H1 (cell line): ENCODE data around the gene SPDYE3. TPM values are rescaled to one million over a fixed set of nuclear protein-coding genes. Genes with fewer than 3 reads are reported as not detected.

Source experiments
- CTCF ChIA-PET: fragments of 300-600 bp; sonication (Branson Sonifier 250); formaldehyde crosslinking; loops from one replicate; lab custom pipeline; 2021; ENCODE audit not compliant: partially characterized antibody; lab: Charles Lee
- POLR2A ChIA-PET: fragments of 300-600 bp; sonication (Branson Sonifier 250); formaldehyde crosslinking; loops from one replicate; lab custom pipeline; 2021; ENCODE audit warnings: inconsistent platforms; ENCODE audit not compliant: partially characterized antibody; lab: Charles Lee
- DNase-seq, 2 experiments: peaks; one replicate each; pipeline versions ENCODE4 v3.0.0 to v3.0.0-alpha.2; 2010 to 2022; ENCODE audit warnings: low spot score in 2 of 2, low read depth in 1 of 2, mixed read lengths in 1 of 2
- FAIRE-seq: peaks from 2 replicates; lab custom pipeline; 2011; peaks lifted over from hg19 to GRCh38; lab: Jason Lieb, UNC
- H2AFZ ChIP-seq: 2 replicates; pipeline ENCODE4 v1.8.1; 2012; ENCODE audit warnings: low read length, inconsistent platforms
- H2AK5ac ChIP-seq: 2 replicates; pipeline ENCODE4 v1.6.1; 2013; ENCODE audit warnings: low read depth, low read length
- H2BK120ac ChIP-seq: replicated peaks from 2 replicates; pipeline ENCODE3; 2013; ENCODE audit warnings: low read depth, low read length, inconsistent platforms
- H2BK12ac ChIP-seq: 2 replicates; pipeline ENCODE4 v1.6.1; 2013; ENCODE audit warnings: low read depth, low read length
- H2BK15ac ChIP-seq: 2 replicates; pipeline ENCODE4 v1.6.1; 2013; ENCODE audit warnings: low read length
- H2BK20ac ChIP-seq: 2 replicates; pipeline ENCODE4 v1.6.1; 2013; ENCODE audit warnings: low read length
- H2BK5ac ChIP-seq: 2 replicates; pipeline ENCODE4 v1.6.1; 2013; ENCODE audit warnings: low read depth, low read length
- H3K14ac ChIP-seq: 2 replicates; pipeline ENCODE4 v1.6.1; 2013; ENCODE audit warnings: inconsistent platforms; ENCODE audit not compliant: insufficient read length
- H3K18ac ChIP-seq: 2 replicates; pipeline ENCODE4 v1.6.1; 2013; ENCODE audit warnings: low read length; ENCODE audit errors: extremely low read depth
- H3K23ac ChIP-seq: 2 replicates; pipeline ENCODE4 v1.6.1; 2013; ENCODE audit warnings: inconsistent platforms; ENCODE audit not compliant: insufficient read length
- H3K23me2 ChIP-seq: 2 replicates; pipeline ENCODE4 v1.6.1; 2013; ENCODE audit warnings: low read depth, low read length
- H3K27ac ChIP-seq: 2 replicates; pipeline ENCODE4 v1.6.1; 2011; ENCODE audit warnings: low read depth, low read length, inconsistent platforms
- H3K27me3 ChIP-seq, 4 experiments: replicated peaks in 1 of 4; 1 replicate in 1 of 4; 2 replicates in 3 of 4; pipeline versions ENCODE4 v1.6.1 to v1.8.1; 2011 to 2013; ENCODE audit warnings: low read length in 3 of 4, mild to moderate bottlenecking in 3 of 4, inconsistent platforms in 2 of 4, mixed read lengths in 2 of 4, moderate library complexity in 1 of 4; ENCODE audit not compliant: control insufficient read depth in 3 of 4, insufficient read depth in 3 of 4; ENCODE audit errors: extremely low read depth in 1 of 4
- H3K36me3 ChIP-seq, 4 experiments: 2 replicates each; pipeline versions ENCODE4 v1.6.1 to v1.8.1; 2011 to 2013; ENCODE audit warnings: mild to moderate bottlenecking in 4 of 4, low read length in 3 of 4, moderate library complexity in 2 of 4, control low read depth in 1 of 4, inconsistent platforms in 1 of 4; ENCODE audit not compliant: insufficient read depth in 4 of 4, control insufficient read depth in 2 of 4
- H3K4ac ChIP-seq: replicated peaks from 2 replicates; pipeline ENCODE3; 2013; ENCODE audit warnings: low read length, low read depth, mixed read lengths, inconsistent platforms; ENCODE audit not compliant: insufficient read length
- H3K4me1 ChIP-seq, 4 experiments: replicated peaks in 1 of 4; 1 replicate in 1 of 4; 2 replicates in 3 of 4; pipeline versions ENCODE4 v1.6.1 to v1.8.1; 2011 to 2013; ENCODE audit warnings: low read length in 3 of 4, inconsistent platforms in 2 of 4, mixed read lengths in 1 of 4; ENCODE audit not compliant: insufficient read depth in 4 of 4, control insufficient read depth in 3 of 4
- H3K4me2 ChIP-seq, 2 experiments: 2 replicates each; pipeline versions ENCODE4 v1.6.1 to v1.8.1; 2011 to 2013; ENCODE audit warnings: low read depth in 2 of 2, low read length in 2 of 2, control low read depth in 1 of 2, inconsistent platforms in 1 of 2, mild to moderate bottlenecking in 1 of 2; ENCODE audit not compliant: insufficient read depth in 1 of 2
- H3K4me3 ChIP-seq, 4 experiments: fragments of 200-600, 300-600 bp in 1 of 4; sonication (generic), shearing (Covaris generic), sonication (Bioruptor Twin) in 1 of 4; 2 replicates each; pipeline versions ENCODE4 v1.5.1 to v1.8.1; 2011 to 2016; ENCODE audit warnings: low read length in 4 of 4, low read depth in 3 of 4, control low read depth in 2 of 4, inconsistent platforms in 2 of 4, mild to moderate bottlenecking in 2 of 4, mixed read lengths in 1 of 4, moderate library complexity in 1 of 4; ENCODE audit not compliant: insufficient read depth in 2 of 4; ENCODE audit errors: extremely low read depth in 1 of 4
- H3K56ac ChIP-seq: replicated peaks from 2 replicates; pipeline ENCODE3; 2013; ENCODE audit warnings: low read depth, mild to moderate bottlenecking, mixed read lengths, low read length, inconsistent platforms; ENCODE audit not compliant: insufficient read length
- H3K79me1 ChIP-seq: 2 replicates; pipeline ENCODE4 v1.6.1; 2013; ENCODE audit warnings: low read depth, low read length, control low read depth
- H3K79me2 ChIP-seq, 2 experiments: 2 replicates each; pipeline versions ENCODE4 v1.6.1 to v1.8.1; 2012 to 2013; ENCODE audit warnings: low read length in 2 of 2, mild to moderate bottlenecking in 2 of 2, inconsistent platforms in 1 of 2; ENCODE audit not compliant: insufficient read depth in 2 of 2, control insufficient read depth in 1 of 2
- H3K9ac ChIP-seq, 4 experiments: replicated peaks in 1 of 4; 1 replicate in 1 of 4; 2 replicates in 3 of 4; pipeline versions ENCODE4 v1.6.1 to v1.8.1; 2011 to 2013; ENCODE audit warnings: low read depth in 3 of 4, low read length in 3 of 4, control low read depth in 2 of 4, mild to moderate bottlenecking in 2 of 4, moderate library complexity in 2 of 4, inconsistent platforms in 1 of 4; ENCODE audit errors: extremely low read depth in 1 of 4
- H3K9me3 ChIP-seq, 2 experiments: 2 replicates each; pipeline versions ENCODE4 v1.6.1 to v1.8.1; 2012 to 2013; ENCODE audit warnings: mild to moderate bottlenecking in 2 of 2, moderate library complexity in 2 of 2, control low read depth in 1 of 2, inconsistent platforms in 1 of 2, low read depth in 1 of 2, low read length in 1 of 2, mixed read lengths in 1 of 2; ENCODE audit not compliant: insufficient read depth in 2 of 2
- H4K20me1 ChIP-seq, 2 experiments: replicated peaks in 1 of 2; 2 replicates each; pipeline versions ENCODE3 to v1.8.1; 2011 to 2013; ENCODE audit warnings: inconsistent platforms in 2 of 2, low read length in 2 of 2, mild to moderate bottlenecking in 1 of 2; ENCODE audit not compliant: insufficient read depth in 2 of 2, control insufficient read depth in 1 of 2
- H4K5ac ChIP-seq: 2 replicates; pipeline ENCODE4 v1.6.1; 2013; ENCODE audit warnings: low read length, low read depth, mixed read lengths, inconsistent platforms; ENCODE audit not compliant: insufficient read length
- H4K8ac ChIP-seq: 2 replicates; pipeline ENCODE4 v1.8.0; 2013; ENCODE audit warnings: mild to moderate bottlenecking, moderate library complexity, low read length, inconsistent platforms; ENCODE audit not compliant: insufficient read depth; ENCODE audit errors: extremely low read depth
- H4K91ac ChIP-seq: replicated peaks from 2 replicates; pipeline ENCODE3; 2013; ENCODE audit warnings: low read length, mixed read lengths, inconsistent platforms; ENCODE audit not compliant: insufficient read length
- CEBPB ChIP-seq: IDR thresholded peaks from 2 replicates; pipeline ENCODE4 v1.6.1; 2012; ENCODE audit warnings: low read depth, low read length
- CREB1 ChIP-seq: IDR thresholded peaks from 2 replicates; pipeline ENCODE4 v1.6.1; 2012; ENCODE audit warnings: inconsistent platforms
- HDAC6 ChIP-seq: IDR thresholded peaks from one replicate; pipeline ENCODE4 v1.7.1; 2012; ENCODE audit warnings: low read depth, mild to moderate bottlenecking, inconsistent platforms, low read length, moderate library complexity
- RAD21 ChIP-seq, 2 experiments: IDR thresholded peaks in 1 of 2; conservative IDR thresholded peaks in 1 of 2; 2 replicates each; pipeline ENCODE4 v1.6.1; 2011; ENCODE audit warnings: low read depth in 2 of 2, low read length in 2 of 2, improper control_type of control experiment in 1 of 2, inconsistent platforms in 1 of 2, mild to moderate bottlenecking in 1 of 2, moderate library complexity in 1 of 2
- RNF2 ChIP-seq: fragments of 200-900, 300-1000 bp; sonication (generic); IDR thresholded peaks from 2 replicates; pipeline ENCODE4 v1.7.1; 2016; ENCODE audit warnings: borderline replicate concordance, low read depth, mild to moderate bottlenecking, antibody characterized with exemption, low read length; ENCODE audit not compliant: poor library complexity, severe bottlenecking; ENCODE audit errors: missing control alignments
- SIN3A ChIP-seq, 2 experiments: IDR thresholded peaks in 1 of 2; conservative IDR thresholded peaks in 1 of 2; 2 replicates each; pipeline ENCODE4 v1.6.1; 2011 to 2012; ENCODE audit warnings: low read length in 2 of 2, improper control_type of control experiment in 1 of 2, low read depth in 1 of 2, mild to moderate bottlenecking in 1 of 2
- SP1 ChIP-seq: IDR thresholded peaks from 2 replicates; pipeline ENCODE4 v1.6.1; 2011; ENCODE audit warnings: low read depth, low read length
- TAF1 ChIP-seq: IDR thresholded peaks from 2 replicates; pipeline ENCODE4 v1.6.1; 2011; ENCODE audit warnings: mild to moderate bottlenecking, low read depth, low read length
- WGBS, 2 experiments: shearing (Covaris generic) in 1 of 2; methylation state at CpG; one replicate each; pipeline versions ENCODE4 v1.1.6 to v1.1.7; 2013 to 2015; ENCODE audit warnings: low lambda C conversion rate in 2 of 2, mixed read lengths in 2 of 2, inconsistent platforms in 1 of 2, low coverage in 1 of 2, missing lambda C conversion rate in 1 of 2; ENCODE audit not compliant: insufficient replicate concordance in 2 of 2, insufficient coverage in 1 of 2, insufficient read length in 1 of 2; ENCODE audit errors: extremely low coverage in 1 of 2, missing lambda C conversion rate in 1 of 2; 5-methylcytosine and 5-hydroxymethylcytosine counted together
- polyA plus RNA-seq, 7 experiments: library from polyadenylated mRNA; depleted of rRNA in 3 of 7; stranded (reverse) in 5 of 7; unstranded in 2 of 7; fragments of >200 nt in 5 of 7; fragments of 200-250 nt in 2 of 7; gene quantifications; 1 replicate in 5 of 7; 2 replicates in 1 of 7; 4 replicates in 1 of 7; pipeline versions ENCODE4 v1.2.1 to v1.2.3, GENCODE V29; 2011 to 2013; ENCODE audit warnings: missing spikeins in 2 of 7, mixed read lengths in 2 of 7
- total RNA-seq: library from RNA; stranded (reverse); fragmentation: NEBNext Ultra II Directional; extraction: Animal tissue kit (Norgen Biotek cat#: 25700); gene quantifications from 2 replicates; pipeline ENCODE4 v1.2.1, GENCODE V29; 2021
- TF ChIP-seq, protein P1 (sequence below): IDR thresholded peaks from 2 replicates; pipeline ENCODE4 v1.6.1; 2011; ENCODE audit warnings: low read depth, mild to moderate bottlenecking, low read length; ENCODE audit not compliant: insufficient read depth
- TF ChIP-seq, protein P2 (sequence below): IDR thresholded peaks from 2 replicates; pipeline ENCODE4 v1.6.1; 2012; ENCODE audit warnings: inconsistent platforms

Gene SPDYE3
- total and polyA plus RNA-seq, 2 of the 8 experiments (the other 6 are each of a cell fraction or from before 2014, with no cell fraction given) = not detected

DNA sequence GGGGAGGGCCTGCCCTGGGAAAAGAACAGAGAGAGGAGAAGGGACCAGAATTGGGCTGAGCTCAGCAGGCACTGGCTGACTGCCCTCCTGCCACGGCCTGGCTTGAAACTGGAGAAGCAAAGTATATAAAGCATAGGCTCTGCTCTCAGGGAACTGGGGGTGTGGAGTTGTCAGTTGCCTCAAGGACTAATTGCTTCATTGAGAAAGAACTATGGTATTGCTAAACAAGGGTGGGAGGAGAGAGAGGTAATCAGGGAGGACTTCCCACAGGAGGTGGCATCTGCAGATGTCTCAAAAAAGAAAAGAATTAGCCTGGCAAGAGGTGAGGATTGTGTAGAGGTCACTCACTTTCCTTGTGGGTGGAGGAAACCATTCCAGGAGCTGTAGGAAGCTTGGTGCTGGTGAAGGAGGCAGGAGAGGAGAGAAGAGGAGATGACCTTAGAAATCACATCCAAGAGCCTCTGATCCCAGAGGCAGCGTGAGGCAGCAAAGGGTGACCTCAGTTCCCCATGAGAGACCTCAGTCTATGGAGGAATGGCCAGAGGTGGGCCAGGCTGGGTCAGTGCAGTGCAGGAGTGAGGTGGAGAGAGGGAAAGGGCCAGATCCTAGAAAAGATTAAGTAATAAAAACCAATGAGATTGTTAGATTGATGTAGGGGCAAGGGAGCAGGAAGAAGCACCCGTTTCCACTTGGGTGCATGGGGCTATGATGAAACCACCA, 52.8 kb downstream of the SPDYE3 start:
- H4K8ac ChIP-seq = no peak overlapping the region
- DNase-seq (no peak), FAIRE-seq (no peak)
- H3K56ac ChIP-seq = no peak overlapping the region
- peaks cover 24 to 67% (median 49%) of the 10 kb centered on the region in 4 experiments for H3K36me3 ChIP-seq
- no peaks in the 10 kb centered on the region for H3K23me2 ChIP-seq
- H3K4me2 ChIP-seq = no peak overlapping the region
- no peak overlapping the region for H4K91ac ChIP-seq
- H2BK15ac ChIP-seq = no peak overlapping the region
- no peak overlapping the region for H4K5ac ChIP-seq
- H3K14ac ChIP-seq = no peak overlapping the region
- H3K4me1 ChIP-seq = no peaks in the 10 kb centered on the region
- H3K79me2 ChIP-seq = no peaks in the 10 kb centered on the region
- no peak overlapping the region for H2BK120ac ChIP-seq
- POLR2A ChIA-PET = interaction anchor here (0.6 to 2.3 kb wide), 6 partner anchors 9 to 205 kb away, joined by 3 to 12 read pairs (median 4); partner anchors contain the start of genes MEPCE and ZCWPW1
- no peak overlapping the region for H3K9ac ChIP-seq
- CTCF ChIA-PET = interaction anchor here (1.2 to 2.3 kb wide), 3 partner anchors 9 to 47 kb away, joined by 3 to 14 read pairs (median 5); no protein-coding TSS in a partner anchor
- no peak overlapping the region for H2BK12ac ChIP-seq
- no peak overlapping the region for H3K4ac ChIP-seq
- WGBS, 2 experiments = 98% methylated on average over 3 of the region's 3 CpGs; no CpG with 5 or more reads in 1 of the 2 experiments
- H2BK5ac ChIP-seq = no peak overlapping the region
- no peaks in the 10 kb centered on the region for H3K79me1 ChIP-seq
- H2AK5ac ChIP-seq = no peak overlapping the region
- H2BK20ac ChIP-seq = no peak overlapping the region
- no peak overlapping the region for H3K18ac ChIP-seq
- H3K9me3 ChIP-seq = no peaks in the 10 kb centered on the region
- no peak overlapping the region for H3K27ac ChIP-seq
- no peak overlapping the region for H2AFZ ChIP-seq
- no peaks in the 10 kb centered on the region for H3K27me3 ChIP-seq
- no peak overlapping the region for H3K23ac ChIP-seq
- H3K4me3 ChIP-seq = no peak overlapping the region
- peaks cover 0 to 7% of the 10 kb centered on the region in 2 experiments for H4K20me1 ChIP-seq
- TF ChIP-seq RAD21 (IDR thresholded peaks at IDR 0.05 in 1 of 2, conservative IDR thresholded peaks at IDR 0.05 in 1 of 2; ENCODE audit: low read depth in 2 of 2, low read length in 2 of 2) (no peak), TAF1 (no peak), RNF2 (no peak), CREB1 (no peak), SP1 (no peak), CEBPB (no peak), SIN3A (conservative IDR thresholded peaks at IDR 0.05 in 1 of 2, IDR thresholded peaks at IDR 0.05 in 1 of 2; ENCODE audit: low read depth in 1 of 2, low read length in 2 of 2) (no peak), HDAC6 (no peak)
- TF ChIP-seq, protein P1, sequence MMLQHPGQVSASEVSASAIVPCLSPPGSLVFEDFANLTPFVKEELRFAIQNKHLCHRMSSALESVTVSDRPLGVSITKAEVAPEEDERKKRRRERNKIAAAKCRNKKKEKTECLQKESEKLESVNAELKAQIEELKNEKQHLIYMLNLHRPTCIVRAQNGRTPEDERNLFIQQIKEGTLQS = no peak
- TF ChIP-seq, protein P2, sequence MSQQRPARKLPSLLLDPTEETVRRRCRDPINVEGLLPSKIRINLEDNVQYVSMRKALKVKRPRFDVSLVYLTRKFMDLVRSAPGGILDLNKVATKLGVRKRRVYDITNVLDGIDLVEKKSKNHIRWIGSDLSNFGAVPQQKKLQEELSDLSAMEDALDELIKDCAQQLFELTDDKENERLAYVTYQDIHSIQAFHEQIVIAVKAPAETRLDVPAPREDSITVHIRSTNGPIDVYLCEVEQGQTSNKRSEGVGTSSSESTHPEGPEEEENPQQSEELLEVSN = no peak
